ENCODE data around the gene TMEM19.
A peak's percentile ranks its signal among the peaks of the same experiment; 100 is the strongest.

Gene TMEM19

GRCh38 chr12:71737197-71737596, 51.3 kb downstream of the TMEM19 start:
- Histone ChIP-seq H2BK12ac (ENCODE audit: low read length) (no peak overlapping the region), H3K27ac (ENCODE audit: low read depth, low read length) (no peak overlapping the region), H3K9ac (ENCODE audit: low read length) (no peak overlapping the region), H2AK5ac (ENCODE audit: low read length) (no peak overlapping the region), H2BK5ac (ENCODE audit: low read depth, low read length, poor library complexity) (no peak overlapping the region), H3K18ac (ENCODE audit: low read length) (no peak overlapping the region), H3K4ac (ENCODE audit: low read depth, low read length) (no peak overlapping the region), H3K27me3 (ENCODE audit: insufficient read depth, low read length) (no peaks in the 10 kb centered on the region), H3K14ac (ENCODE audit: low read length) (no peak overlapping the region), H3K23ac (ENCODE audit: low read length) (no peak overlapping the region), H4K12ac (ENCODE audit: low read depth, low read length) (no peak overlapping the region), H3K79me2 (ENCODE audit: control insufficient read depth, insufficient read depth, low read length, poor library complexity) (no peaks in the 10 kb centered on the region), H3K4me1 (ENCODE audit: control insufficient read depth in 1 of 2, insufficient read depth in 2 of 2, low read length in 2 of 2) (no peaks in the 10 kb centered on the region), H3K79me1 (ENCODE audit: low read length) (no peaks in the 10 kb centered on the region), H2BK120ac (ENCODE audit: insufficient read depth, low read length, poor library complexity) (no peak overlapping the region), H2AFZ (ENCODE audit: insufficient read depth, low read length, poor library complexity) (no peak overlapping the region), H3K4me3 (ENCODE audit: low read depth, low read length) (no peak overlapping the region), H3K36me3 (ENCODE audit: control insufficient read depth in 1 of 2, insufficient read depth in 2 of 2, low read length in 2 of 2) (no peaks in the 10 kb centered on the region), H4K8ac (ENCODE audit: low read depth, low read length) (no peak overlapping the region), H3K4me2 (ENCODE audit: low read length) (no peak overlapping the region), H4K91ac (ENCODE audit: low read depth, low read length) (no peak overlapping the region), H3K9me3 (ENCODE audit: insufficient read depth, low read depth, low read length) (no peaks in the 10 kb centered on the region)
- no CpG with 5 or more reads among the region's 1 CpG for WGBS (ENCODE audit: extremely low coverage, insufficient coverage, insufficient read length)
- no peak for DNase-seq

- Histone ChIP-seq H3K23ac (ENCODE audit: low read length) (no peak overlapping the region), H3K36me3 (ENCODE audit: control insufficient read depth in 1 of 2, insufficient read depth in 2 of 2, low read length in 2 of 2) (no peaks in the 10 kb centered on the region), H2BK5ac (ENCODE audit: low read depth, low read length, poor library complexity) (no peak overlapping the region), H4K8ac (ENCODE audit: low read depth, low read length) (no peak overlapping the region), H2AK5ac (ENCODE audit: low read length) (no peak overlapping the region), H3K4ac (ENCODE audit: low read depth, low read length) (no peak overlapping the region), H3K14ac (ENCODE audit: low read length) (no peak overlapping the region), H2AFZ (ENCODE audit: insufficient read depth, low read length, poor library complexity) (no peak overlapping the region), H2BK12ac (ENCODE audit: low read length) (no peak overlapping the region), H4K12ac (ENCODE audit: low read depth, low read length) (no peak overlapping the region), H3K27me3 (ENCODE audit: insufficient read depth, low read length) (no peaks in the 10 kb centered on the region), H3K9ac (ENCODE audit: low read length) (no peak overlapping the region), H3K27ac (ENCODE audit: low read depth, low read length) (no peak overlapping the region), H3K4me3 (ENCODE audit: low read depth, low read length) (no peak overlapping the region), H3K4me2 (ENCODE audit: low read length) (no peak overlapping the region), H3K18ac (ENCODE audit: low read length) (no peak overlapping the region), H3K4me1 (ENCODE audit: control insufficient read depth in 1 of 2, insufficient read depth in 2 of 2, low read length in 2 of 2) (no peaks in the 10 kb centered on the region), H4K91ac (ENCODE audit: low read depth, low read length) (no peak overlapping the region), H2BK120ac (ENCODE audit: insufficient read depth, low read length, poor library complexity) (no peak overlapping the region), H3K9me3 (ENCODE audit: insufficient read depth, low read depth, low read length) (no peaks in the 10 kb centered on the region), H3K79me1 (ENCODE audit: low read length) (no peaks in the 10 kb centered on the region), H3K79me2 (ENCODE audit: control insufficient read depth, insufficient read depth, low read length, poor library complexity) (no peaks in the 10 kb centered on the region)
- no CpG with 5 or more reads among the region's 1 CpG for WGBS (ENCODE audit: extremely low coverage, insufficient coverage, insufficient read length)
- DNase-seq = no peak
Measured at GRCh38 chr12:71742998-71743397, 57.1 kb downstream of the TMEM19 start.

- H3K14ac ChIP-seq (ENCODE audit: low read length) = no peak overlapping the region
- H4K12ac ChIP-seq (ENCODE audit: low read depth, low read length) = no peak overlapping the region
- H3K9me3 ChIP-seq (ENCODE audit: insufficient read depth, low read depth, low read length) = no peaks in the 10 kb centered on the region
- no peak overlapping the region for H4K8ac ChIP-seq (ENCODE audit: low read depth, low read length)
- no peak overlapping the region for H2BK5ac ChIP-seq (ENCODE audit: low read depth, low read length, poor library complexity)
- H3K27ac ChIP-seq (ENCODE audit: low read depth, low read length) = no peak overlapping the region
- no peak overlapping the region for H2BK120ac ChIP-seq (ENCODE audit: insufficient read depth, low read length, poor library complexity)
- no peak overlapping the region for H2AFZ ChIP-seq (ENCODE audit: insufficient read depth, low read length, poor library complexity)
- no peaks in the 10 kb centered on the region for H3K27me3 ChIP-seq (ENCODE audit: insufficient read depth, low read length)
- H3K79me2 ChIP-seq (ENCODE audit: control insufficient read depth, insufficient read depth, low read length, poor library complexity) = no peaks in the 10 kb centered on the region
- H3K23ac ChIP-seq (ENCODE audit: low read length) = no peak overlapping the region
- no peak overlapping the region for H3K4ac ChIP-seq (ENCODE audit: low read depth, low read length)
- H2BK12ac ChIP-seq (ENCODE audit: low read length) = no peak overlapping the region
- no peak overlapping the region for H3K18ac ChIP-seq (ENCODE audit: low read length)
- no peak overlapping the region for H3K9ac ChIP-seq (ENCODE audit: low read length)
- no peak overlapping the region for H2AK5ac ChIP-seq (ENCODE audit: low read length)
- H3K4me2 ChIP-seq (ENCODE audit: low read length) = no peak overlapping the region
- no peak overlapping the region for H4K91ac ChIP-seq (ENCODE audit: low read depth, low read length)
- no peaks in the 10 kb centered on the region for H3K4me1 ChIP-seq (ENCODE audit: control insufficient read depth in 1 of 2, insufficient read depth in 2 of 2, low read length in 2 of 2)
- no peaks in the 10 kb centered on the region for H3K79me1 ChIP-seq (ENCODE audit: low read length)
- DNase-seq = no peak
- no peak overlapping the region for H3K4me3 ChIP-seq (ENCODE audit: low read depth, low read length)
- H3K36me3 ChIP-seq (ENCODE audit: control insufficient read depth in 1 of 2, insufficient read depth in 2 of 2, low read length in 2 of 2) = no peaks in the 10 kb centered on the region
- WGBS (ENCODE audit: extremely low coverage, insufficient coverage, insufficient read length) = no CpG with 5 or more reads among the region's 5 CpGs
Measured at GRCh38 chr12:71744522-71745300, 58.8 kb downstream of the TMEM19 start.

GRCh38 chr12:71746974-71747611, 61.2 kb downstream of the TMEM19 start:
- WGBS (ENCODE audit: extremely low coverage, insufficient coverage, insufficient read length) = no CpG with 5 or more reads among the region's 4 CpGs
- Histone ChIP-seq H3K79me1 (ENCODE audit: low read length) (no peaks in the 10 kb centered on the region), H3K9ac (ENCODE audit: low read length) (no peak overlapping the region), H3K14ac (ENCODE audit: low read length) (no peak overlapping the region), H3K23ac (ENCODE audit: low read length) (no peak overlapping the region), H3K9me3 (ENCODE audit: insufficient read depth, low read depth, low read length) (no peaks in the 10 kb centered on the region), H3K4me2 (ENCODE audit: low read length) (no peak overlapping the region), H4K12ac (ENCODE audit: low read depth, low read length) (no peak overlapping the region), H3K4ac (ENCODE audit: low read depth, low read length) (no peak overlapping the region), H3K27ac (ENCODE audit: low read depth, low read length) (no peak overlapping the region), H2BK12ac (ENCODE audit: low read length) (no peak overlapping the region), H3K27me3 (ENCODE audit: insufficient read depth, low read length) (no peaks in the 10 kb centered on the region), H2AFZ (ENCODE audit: insufficient read depth, low read length, poor library complexity) (no peak overlapping the region), H3K4me3 (ENCODE audit: low read depth, low read length) (no peak overlapping the region), H2BK5ac (ENCODE audit: low read depth, low read length, poor library complexity) (no peak overlapping the region), H2AK5ac (ENCODE audit: low read length) (no peak overlapping the region), H4K91ac (ENCODE audit: low read depth, low read length) (no peak overlapping the region), H3K79me2 (ENCODE audit: control insufficient read depth, insufficient read depth, low read length, poor library complexity) (no peaks in the 10 kb centered on the region), H3K4me1 (ENCODE audit: control insufficient read depth in 1 of 2, insufficient read depth in 2 of 2, low read length in 2 of 2) (no peaks in the 10 kb centered on the region), H2BK120ac (ENCODE audit: insufficient read depth, low read length, poor library complexity) (no peak overlapping the region), H3K36me3 (ENCODE audit: control insufficient read depth in 1 of 2, insufficient read depth in 2 of 2, low read length in 2 of 2) (no peaks in the 10 kb centered on the region), H3K18ac (ENCODE audit: low read length) (no peak overlapping the region), H4K8ac (ENCODE audit: low read depth, low read length) (no peak overlapping the region)
- DNase-seq = peak; percentile 46 to 83

All from trophoblast cell (in vitro differentiated cells and primary cell).